ENCODE measurements around the gene CCT3. TPM values are rescaled to one million over a fixed set of nuclear protein-coding genes. Genes with fewer than 3 reads are reported as not detected.
A peak's percentile ranks its signal among the peaks of the same experiment; 100 is the strongest.

Gene CCT3
- total and polyA plus RNA-seq, 10 of the 15 experiments (the other 5 are each of a cell fraction or from before 2014, with no cell fraction given) = 319 to 585 (median 427) TPM

DNA sequence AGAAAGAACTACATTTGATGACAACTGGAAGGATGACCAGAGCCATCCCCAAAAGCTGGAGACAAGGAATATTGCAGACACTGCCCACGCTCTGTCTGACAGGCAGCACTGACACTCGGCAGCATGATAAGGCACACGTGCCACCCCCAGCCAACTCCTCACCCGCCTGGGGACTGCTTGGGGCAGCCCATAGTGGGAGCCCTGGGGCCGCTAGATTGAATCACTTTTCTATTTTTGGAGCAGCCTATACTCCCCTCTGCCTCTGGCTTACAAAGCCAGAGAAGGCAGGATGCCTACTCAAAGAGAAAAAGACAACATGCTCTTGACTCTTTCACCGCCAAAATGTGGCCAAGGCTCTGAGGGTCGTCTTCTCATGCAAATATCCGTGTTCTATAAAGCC lies 56.8 kb downstream of the CCT3 start:
- ATAC-seq (peak; percentile 75), DNase-seq (ENCODE audit: low read depth, low spot score) (no peak), FAIRE-seq (peak; percentile 13)
- peak overlapping the region; percentile 94 for H3K4me3 ChIP-seq
- WGBS (ENCODE audit: insufficient coverage, insufficient replicate concordance, low lambda C conversion rate, missing lambda C conversion rate) = 0% methylated on average over 8 of the region's 8 CpGs
- peaks cover 52% of the 10 kb centered on the region for H3K79me2 ChIP-seq (ENCODE audit: control insufficient read depth, insufficient read depth, low read length)
- H2AFZ ChIP-seq (ENCODE audit: control insufficient read depth, low read depth, low read length) = no peak overlapping the region
- peak overlapping the region; percentile 86 for H3K27ac ChIP-seq (ENCODE audit: control insufficient read depth, insufficient read depth)
- in situ Hi-C loops (cut with MboI) (no loop called here), intact Hi-C loops (cut with micrococcal nuclease; ENCODE audit: unreplicated experiment) (loop anchor here (10.0 kb wide), 1 partner anchor 186 kb away; no protein-coding TSS in a partner anchor)
- peak overlapping the region; percentile 74 for H3K4me2 ChIP-seq (ENCODE audit: control insufficient read depth, insufficient read depth)
- H3K4me1 ChIP-seq (ENCODE audit: control insufficient read depth, insufficient read depth, low read length) = peaks cover 15% of the 10 kb centered on the region; the same call in 1 of the 2 replicates
- H3K27me3 ChIP-seq (replicated peaks in 1 of 2; ENCODE audit: control insufficient read depth in 2 of 2, insufficient read depth in 2 of 2, low read length in 1 of 2) = no peaks in the 10 kb centered on the region
- no peaks in the 10 kb centered on the region for H3K9me3 ChIP-seq (replicated peaks; ENCODE audit: control insufficient read depth, insufficient read depth, low read length)
- peaks cover 8 to 29% of the 10 kb centered on the region in 2 experiments for H3K36me3 ChIP-seq (ENCODE audit: control insufficient read depth in 2 of 2, insufficient read depth in 2 of 2, low read length in 1 of 2)
- POLR2A ChIA-PET = interaction anchor here (0.6 to 2.8 kb wide), 7 partner anchors 10 to 223 kb away, joined by 3 to 13 read pairs (median 4); partner anchors contain the start of genes CCT3, MEF2D, PMF1 and TSACC
- no TSS peak for BruUV-seq (replicated peaks)
- RAD21 ChIA-PET (ENCODE audit: unreplicated experiment) = interaction anchor here (1.0 to 2.6 kb wide), 5 partner anchors 38 to 130 kb away, joined by 3 to 13 read pairs (median 3); no protein-coding TSS in a partner anchor
- CTCF ChIA-PET = interaction anchor here (0.6 to 7.1 kb wide), 16 partner anchors 8 to 190 kb away, joined by 3 to 58 read pairs (median 4); partner anchors contain the start of genes CCT3 and TSACC
- SMC1A ChIA-PET (ENCODE audit: uncharacterized antibody, unreplicated experiment) = interaction anchor here (0.7 to 4.7 kb wide), 16 partner anchors 9 to 153 kb away, joined by 3 to 39 read pairs (median 4); partner anchors contain the start of genes GLMP and PMF1
- no peaks in the 10 kb centered on the region for H4K20me1 ChIP-seq (ENCODE audit: control insufficient read depth, insufficient read depth)
- H3K9ac ChIP-seq (ENCODE audit: control insufficient read depth, insufficient read depth, low read length) = peak overlapping the region; percentile 89
- TF ChIP-seq POLR2AphosphoS2 (IDR thresholded peaks at IDR 0.05; ENCODE audit: low read depth, low read length) (no peak), NFIC (IDR thresholded peaks at IDR 0.05; ENCODE audit: low read depth, low read length) (peak; percentile 44; the same call in 1 of the 2 replicates), NBN (IDR thresholded peaks at IDR 0.05) (0 out of 2 replicates have a peak, but pooled peaks have one; percentile 13), CREM (IDR thresholded peaks at IDR 0.05; ENCODE audit: low read depth) (0 out of 2 replicates have a peak, but pooled peaks have one; percentile 31), JUNB (IDR thresholded peaks at IDR 0.05) (peak; percentile 69), NFYA (IDR thresholded peaks at IDR 0.05; ENCODE audit: borderline replicate concordance, low read depth, low read length) (no peak), POLR2AphosphoS5 (IDR thresholded peaks at IDR 0.05; ENCODE audit: low read length) (peak; percentile 34; the same call in 1 of the 2 replicates), MXI1 (IDR thresholded peaks at IDR 0.05; ENCODE audit: low read depth, low read length) (peak; percentile 100), RAD51 (IDR thresholded peaks at IDR 0.05) (peak; percentile 55; the same call in 1 of the 2 replicates), LARP7 (IDR thresholded peaks at IDR 0.05) (0 out of 2 replicates have a peak, but pooled peaks have one; percentile 17), TBL1XR1 (IDR thresholded peaks at IDR 0.05; ENCODE audit: low read depth, low read length) (0 out of 2 replicates have a peak, but pooled peaks have one; percentile 47), MEF2B (IDR thresholded peaks at IDR 0.05; ENCODE audit: partially characterized antibody, poor library complexity, severe bottlenecking) (peak; percentile 82), BHLHE40 (IDR thresholded peaks at IDR 0.05; ENCODE audit: borderline replicate concordance in 1 of 2, low read depth in 2 of 2, low read length in 1 of 2) (peak; percentile 94 to 95), ESRRA (IDR thresholded peaks at IDR 0.05; ENCODE audit: low read length) (no peak), SUZ12 (IDR thresholded peaks at IDR 0.05; ENCODE audit: unreplicated experiment) (no peak), STAT3 (IDR thresholded peaks at IDR 0.05; ENCODE audit: low read depth, low read length) (0 out of 2 replicates have a peak, but pooled peaks have one; percentile 34)
- TF ChIP-seq, protein P1, sequence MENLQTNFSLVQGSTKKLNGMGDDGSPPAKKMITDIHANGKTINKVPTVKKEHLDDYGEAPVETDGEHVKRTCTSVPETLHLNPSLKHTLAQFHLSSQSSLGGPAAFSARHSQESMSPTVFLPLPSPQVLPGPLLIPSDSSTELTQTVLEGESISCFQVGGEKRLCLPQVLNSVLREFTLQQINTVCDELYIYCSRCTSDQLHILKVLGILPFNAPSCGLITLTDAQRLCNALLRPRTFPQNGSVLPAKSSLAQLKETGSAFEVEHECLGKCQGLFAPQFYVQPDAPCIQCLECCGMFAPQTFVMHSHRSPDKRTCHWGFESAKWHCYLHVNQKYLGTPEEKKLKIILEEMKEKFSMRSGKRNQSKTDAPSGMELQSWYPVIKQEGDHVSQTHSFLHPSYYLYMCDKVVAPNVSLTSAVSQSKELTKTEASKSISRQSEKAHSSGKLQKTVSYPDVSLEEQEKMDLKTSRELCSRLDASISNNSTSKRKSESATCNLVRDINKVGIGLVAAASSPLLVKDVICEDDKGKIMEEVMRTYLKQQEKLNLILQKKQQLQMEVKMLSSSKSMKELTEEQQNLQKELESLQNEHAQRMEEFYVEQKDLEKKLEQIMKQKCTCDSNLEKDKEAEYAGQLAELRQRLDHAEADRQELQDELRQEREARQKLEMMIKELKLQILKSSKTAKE (IDR thresholded peaks at IDR 0.05; ENCODE audit: low read depth, poor library complexity, severe bottlenecking) = peak; percentile 18
- TF ChIP-seq, protein P2, sequence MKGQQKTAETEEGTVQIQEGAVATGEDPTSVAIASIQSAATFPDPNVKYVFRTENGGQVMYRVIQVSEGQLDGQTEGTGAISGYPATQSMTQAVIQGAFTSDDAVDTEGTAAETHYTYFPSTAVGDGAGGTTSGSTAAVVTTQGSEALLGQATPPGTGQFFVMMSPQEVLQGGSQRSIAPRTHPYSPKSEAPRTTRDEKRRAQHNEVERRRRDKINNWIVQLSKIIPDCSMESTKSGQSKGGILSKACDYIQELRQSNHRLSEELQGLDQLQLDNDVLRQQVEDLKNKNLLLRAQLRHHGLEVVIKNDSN (IDR thresholded peaks at IDR 0.05; ENCODE audit: borderline replicate concordance, extremely low read length, insufficient read depth, low read depth, low read length) = peak; percentile 60
- TF ChIP-seq, protein P3, sequence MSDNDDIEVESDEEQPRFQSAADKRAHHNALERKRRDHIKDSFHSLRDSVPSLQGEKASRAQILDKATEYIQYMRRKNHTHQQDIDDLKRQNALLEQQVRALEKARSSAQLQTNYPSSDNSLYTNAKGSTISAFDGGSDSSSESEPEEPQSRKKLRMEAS (IDR thresholded peaks at IDR 0.05; ENCODE audit: low read depth, low read length) = peak; percentile 96
- TF ChIP-seq, protein P4, sequence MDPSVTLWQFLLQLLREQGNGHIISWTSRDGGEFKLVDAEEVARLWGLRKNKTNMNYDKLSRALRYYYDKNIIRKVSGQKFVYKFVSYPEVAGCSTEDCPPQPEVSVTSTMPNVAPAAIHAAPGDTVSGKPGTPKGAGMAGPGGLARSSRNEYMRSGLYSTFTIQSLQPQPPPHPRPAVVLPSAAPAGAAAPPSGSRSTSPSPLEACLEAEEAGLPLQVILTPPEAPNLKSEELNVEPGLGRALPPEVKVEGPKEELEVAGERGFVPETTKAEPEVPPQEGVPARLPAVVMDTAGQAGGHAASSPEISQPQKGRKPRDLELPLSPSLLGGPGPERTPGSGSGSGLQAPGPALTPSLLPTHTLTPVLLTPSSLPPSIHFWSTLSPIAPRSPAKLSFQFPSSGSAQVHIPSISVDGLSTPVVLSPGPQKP (IDR thresholded peaks at IDR 0.05; ENCODE audit: low read depth, low read length) = no peak

All from GM12878 (cell line).